NCI-H526 (cell line): ENCODE results near the gene SPECC1L.
"Not testable (repeated sequence)": the region's sequence is repeated elsewhere in the genome, so short reads cannot be mapped to it uniquely, and the experiment has no call there.

Experiments used
- DNase-seq, 2 experiments: peaks; one replicate each; lab custom pipeline; 2025; lab: John Stamatoyannopoulos, UW

SPECC1L gene

GRCh38 chr22:24247564-24248344 is 22.9 kb upstream of the SPECC1L start:
- peak in 1 of 2 experiments; percentile 57 for DNase-seq

GRCh38 chr22:24248611-24249010 is 22.0 kb upstream of the SPECC1L start:
- DNase-seq: not testable (repeated sequence)

GRCh38 chr22:24249413-24249812 is 21.2 kb upstream of the SPECC1L start:
- not testable (repeated sequence) for DNase-seq

GRCh38 chr22:24251286-24251685 is 19.3 kb upstream of the SPECC1L start:
- DNase-seq: not testable (repeated sequence)

GRCh38 chr22:24253126-24253525 is 17.5 kb upstream of the SPECC1L start:
- DNase-seq: not testable (repeated sequence)

DNA sequence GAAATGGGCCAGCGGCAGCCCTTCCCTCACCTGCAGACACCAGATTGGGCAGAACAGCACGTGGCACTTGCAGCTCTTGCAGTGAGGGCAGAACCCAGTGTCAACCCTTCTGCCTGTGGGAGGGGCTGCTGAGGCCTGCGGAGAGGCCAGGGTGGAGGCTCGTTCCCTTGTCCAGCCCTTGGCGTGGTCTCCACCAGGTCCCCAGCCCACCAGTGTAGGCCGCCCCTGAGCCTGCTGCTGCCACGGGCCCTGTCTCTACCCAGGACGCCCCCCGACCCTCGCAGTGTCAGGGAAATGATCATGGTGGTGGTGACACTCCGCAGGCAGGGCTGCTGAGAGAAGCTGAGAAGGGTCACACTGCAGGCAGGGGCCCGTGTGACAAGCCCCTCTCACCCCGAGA is 14.5 kb upstream of the SPECC1L start:
- DNase-seq: not testable (repeated sequence)

- DNase-seq: not testable (repeated sequence)
Observed at GRCh38 chr22:24256736-24257135, 13.9 kb upstream of the SPECC1L start.

DNA sequence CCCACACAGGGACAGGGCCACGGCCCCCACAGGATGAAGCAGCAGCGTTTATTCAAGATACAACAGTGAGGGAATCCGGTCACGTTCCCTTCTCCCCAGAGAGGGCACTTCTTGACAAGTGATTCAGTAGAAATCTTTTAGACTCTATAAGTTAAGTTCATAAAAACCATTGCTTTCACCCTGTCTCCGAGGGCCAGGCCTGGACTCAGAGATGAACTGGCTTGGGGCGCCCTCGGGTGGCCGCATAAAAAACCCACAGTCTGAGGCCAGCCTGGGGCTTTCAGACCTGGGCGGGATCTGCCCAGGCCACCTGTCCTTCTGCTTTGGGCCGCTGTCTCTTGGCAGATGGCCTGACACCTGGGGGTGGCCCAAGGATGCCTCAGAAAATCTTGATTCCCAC is 11.2 kb upstream of the SPECC1L start:
- DNase-seq: peak in 1 of 2 experiments; percentile 65

DNA sequence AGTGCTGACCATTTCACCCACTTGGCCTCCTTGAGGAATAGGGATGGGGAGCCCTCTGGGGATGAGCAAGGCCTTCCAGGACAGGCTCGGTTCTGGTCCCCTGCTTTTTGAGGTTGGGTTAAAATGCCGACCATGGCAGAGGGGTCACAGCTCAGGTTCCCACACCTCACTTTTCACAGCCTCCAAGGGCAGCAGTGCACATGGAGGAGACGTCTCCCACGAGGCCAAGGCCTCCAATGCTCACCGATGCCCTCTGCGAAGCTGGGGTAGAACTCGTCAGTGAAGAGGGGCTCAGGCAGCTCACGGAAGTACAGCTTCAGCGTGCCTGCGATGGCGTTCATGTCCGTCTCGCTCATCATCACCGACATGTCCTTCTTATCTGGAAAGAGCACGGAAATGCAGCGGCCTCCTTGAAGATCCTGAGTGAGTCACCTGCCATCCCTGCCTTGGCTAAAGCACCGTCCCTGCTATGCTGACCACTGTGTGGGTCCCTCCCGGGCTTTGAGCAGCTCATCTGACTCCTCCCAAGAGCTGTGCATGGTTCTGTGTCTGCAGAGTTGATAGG is 8.4 kb upstream of the SPECC1L start:
- not testable (repeated sequence) for DNase-seq

DNA sequence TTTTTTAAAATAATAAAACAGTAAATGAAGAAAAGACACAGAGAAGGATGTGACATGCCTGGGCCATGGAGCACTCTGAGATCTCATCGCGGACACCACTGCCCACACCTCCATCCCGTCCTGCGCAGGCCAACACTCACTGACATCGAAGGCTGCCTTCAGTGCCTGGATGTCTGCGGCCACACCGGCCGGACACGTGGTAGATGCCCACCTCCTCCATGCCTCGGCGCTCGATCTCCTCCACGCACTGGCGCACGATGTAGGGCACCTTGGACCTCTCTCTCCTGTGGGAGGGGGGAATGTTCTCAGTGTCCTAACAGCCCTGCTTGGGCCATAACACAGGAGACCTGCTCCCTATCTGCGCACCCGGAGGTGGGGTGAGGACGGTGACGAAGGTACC is 7.2 kb upstream of the SPECC1L start:
- DNase-seq: not testable (repeated sequence)

DNA sequence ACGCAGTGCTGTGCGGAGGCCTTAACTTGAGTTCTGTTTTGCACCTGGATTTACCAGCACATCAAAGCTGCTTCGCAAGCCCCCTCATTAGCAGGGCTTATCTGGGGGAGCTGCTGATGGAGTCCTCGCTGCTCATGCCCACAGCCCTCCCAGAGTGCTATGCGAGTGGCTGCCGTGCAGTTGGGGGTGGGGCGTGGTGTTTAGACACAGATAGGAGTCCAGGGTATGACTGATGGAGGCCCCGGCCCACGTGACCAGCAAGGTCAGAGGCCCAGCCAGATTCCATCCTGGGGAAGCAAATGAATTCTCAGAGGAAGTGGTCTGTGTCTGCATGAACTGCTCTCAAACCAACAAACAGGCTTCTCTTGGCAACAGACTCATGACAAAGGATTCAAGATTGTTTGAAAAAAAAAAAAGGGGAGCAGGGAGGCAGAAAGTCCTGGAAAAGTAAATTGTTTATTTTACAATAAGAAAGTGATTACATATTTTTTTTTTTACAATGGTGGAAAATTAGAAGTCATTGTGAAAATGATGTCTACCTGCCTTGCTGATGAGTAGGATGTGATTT is 6.2 kb upstream of the SPECC1L start:
- not testable (repeated sequence) for DNase-seq

DNA sequence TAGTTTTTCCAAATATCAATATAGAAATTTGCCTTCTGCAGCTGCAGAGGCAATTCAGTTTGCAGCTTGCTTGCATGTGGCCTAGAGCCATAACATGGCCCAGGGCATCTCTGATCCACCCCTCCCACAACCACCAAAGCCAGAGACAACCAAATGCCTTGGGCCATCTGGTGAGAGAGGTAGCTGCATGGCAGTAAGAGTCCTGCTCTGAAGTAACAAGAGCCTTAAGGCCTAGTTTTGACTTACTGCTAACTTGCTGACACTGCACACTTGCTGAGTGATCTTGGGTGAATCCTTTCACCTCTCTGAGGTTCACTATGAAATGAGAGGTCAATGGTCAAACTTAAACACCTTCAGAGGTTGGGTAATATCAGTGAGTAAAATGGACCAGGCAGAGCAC is 4.9 kb upstream of the SPECC1L start:
- DNase-seq: no peak

- not testable (repeated sequence) for DNase-seq
Observed at GRCh38 chr22:24266495-24266894, 4.1 kb upstream of the SPECC1L start.

DNA sequence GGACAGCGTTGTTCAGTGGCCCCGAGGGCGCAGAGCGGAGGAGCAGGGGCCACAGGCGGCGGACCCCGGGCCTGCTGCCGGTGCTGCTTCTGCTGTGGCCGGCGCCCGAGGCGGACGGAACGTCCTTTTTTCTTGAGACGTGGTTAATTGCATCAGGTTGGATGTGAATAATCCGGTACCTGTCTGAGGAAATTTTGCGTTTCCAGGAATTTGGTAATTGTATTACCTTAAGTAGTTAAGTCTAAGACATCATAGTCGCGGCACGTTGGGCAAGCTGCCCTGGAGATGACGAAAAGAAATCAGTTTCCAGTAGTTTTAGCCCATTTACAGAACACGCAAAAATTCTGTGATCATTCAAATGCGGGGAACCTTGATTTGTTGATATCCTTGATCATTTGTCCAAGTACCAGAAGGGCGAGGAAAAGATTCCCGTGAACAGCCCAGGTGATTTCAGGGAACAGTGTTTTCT is 789 bp downstream of the SPECC1L start:
- no peak for DNase-seq

DNA sequence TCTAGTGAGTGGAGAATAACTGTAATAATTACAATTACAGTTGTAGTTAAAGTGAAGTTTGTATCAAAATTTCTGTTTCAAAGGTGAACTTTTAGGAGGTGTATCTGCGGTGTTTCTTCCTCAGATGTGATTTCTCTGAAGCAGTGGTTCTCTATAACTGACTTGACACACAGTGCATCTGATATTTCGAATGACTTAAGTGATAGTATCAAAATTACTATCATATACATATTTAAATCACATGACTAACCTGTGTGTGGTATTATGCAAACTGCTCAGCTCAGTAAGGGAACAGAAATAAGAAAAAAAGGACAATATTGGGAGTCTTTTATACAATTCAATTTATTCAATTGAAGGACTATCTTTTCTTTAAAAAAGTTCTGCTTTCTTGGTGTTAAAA is 2.4 kb downstream of the SPECC1L start:
- DNase-seq: not testable (repeated sequence)

- not testable (repeated sequence) for DNase-seq
Observed at GRCh38 chr22:24273906-24274305, 3.3 kb downstream of the SPECC1L start.

DNA sequence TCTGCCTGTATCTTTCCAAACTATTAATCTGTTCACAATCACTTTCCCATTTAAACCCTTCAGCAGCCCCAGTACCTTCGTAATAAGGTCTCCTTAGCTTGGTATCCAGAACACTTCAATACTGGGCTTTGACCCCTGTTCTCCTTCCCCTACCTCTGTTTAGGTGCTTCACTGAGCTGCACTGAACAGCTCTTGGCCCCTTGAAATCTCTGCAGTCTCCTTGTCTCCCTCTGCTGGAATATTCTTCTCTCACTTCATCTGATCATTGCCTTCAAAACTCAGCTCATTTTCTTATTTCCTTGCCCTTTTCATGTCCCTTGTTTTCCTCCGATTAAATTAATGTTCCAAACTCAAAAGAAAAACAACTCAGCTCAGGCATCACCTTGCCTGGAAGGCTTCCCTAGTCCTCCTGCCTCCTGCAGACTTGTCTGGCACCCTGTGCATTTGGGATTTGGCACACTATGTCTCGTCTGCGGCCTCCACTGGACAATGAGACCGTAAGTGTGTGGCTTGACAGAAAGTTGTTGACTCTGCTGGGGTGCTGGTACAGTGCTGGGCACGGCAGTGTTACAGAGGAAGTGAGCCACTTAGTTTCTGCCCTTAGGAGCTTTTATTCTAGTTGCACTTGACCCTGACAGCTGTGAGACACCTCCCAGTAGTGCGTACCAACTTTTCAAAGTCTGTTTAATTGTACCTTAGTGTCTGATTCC is 4.2 kb downstream of the SPECC1L start:
- DNase-seq: not testable (repeated sequence)

- DNase-seq: not testable (repeated sequence)
Observed at GRCh38 chr22:24280363-24280762, 9.7 kb downstream of the SPECC1L start.

GRCh38 chr22:24282401-24282800 is 11.8 kb downstream of the SPECC1L start:
- DNase-seq: no peak

DNA sequence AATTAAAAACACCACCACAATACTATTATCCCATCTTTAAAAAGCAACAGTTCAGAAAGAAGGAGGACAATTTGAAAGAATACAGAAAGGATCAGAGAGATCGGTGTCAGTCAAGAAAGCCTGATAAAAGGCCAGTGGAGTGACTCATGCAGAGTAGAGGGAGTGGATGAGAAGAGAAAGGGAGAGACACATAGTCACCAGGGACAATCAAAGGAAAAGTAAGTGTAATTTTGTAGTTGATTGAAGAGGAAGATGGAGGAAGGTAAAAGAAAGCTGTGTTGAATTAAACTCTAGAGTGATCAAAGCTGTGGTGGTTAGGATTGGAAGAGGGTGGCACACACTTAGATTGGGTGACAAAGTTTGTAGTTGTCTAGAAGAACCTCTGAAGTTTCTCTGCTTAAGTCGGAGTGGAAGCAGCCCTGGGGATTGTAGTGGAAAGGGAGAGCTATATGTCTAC is 14.1 kb downstream of the SPECC1L start:
- no peak for DNase-seq

DNA sequence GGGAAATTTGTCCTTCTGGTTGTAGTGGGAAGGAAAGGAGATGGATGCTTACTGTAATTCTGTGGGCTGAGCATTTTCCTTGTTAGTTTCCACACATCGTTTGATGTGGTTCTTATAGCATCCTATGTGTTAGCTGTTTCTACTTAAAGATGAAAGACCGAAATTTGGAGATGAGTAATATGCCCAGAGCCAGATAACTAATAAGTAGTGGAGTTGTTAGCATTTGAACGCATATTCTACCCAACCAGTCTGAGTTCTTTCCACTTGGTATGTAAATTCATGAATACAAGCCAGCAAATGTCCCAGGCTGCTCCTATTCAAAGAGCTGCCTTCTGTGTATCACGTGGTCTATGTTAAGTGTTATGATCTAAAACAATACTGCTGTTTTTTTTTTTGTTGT is 14.6 kb downstream of the SPECC1L start:
- no peak for DNase-seq

DNA sequence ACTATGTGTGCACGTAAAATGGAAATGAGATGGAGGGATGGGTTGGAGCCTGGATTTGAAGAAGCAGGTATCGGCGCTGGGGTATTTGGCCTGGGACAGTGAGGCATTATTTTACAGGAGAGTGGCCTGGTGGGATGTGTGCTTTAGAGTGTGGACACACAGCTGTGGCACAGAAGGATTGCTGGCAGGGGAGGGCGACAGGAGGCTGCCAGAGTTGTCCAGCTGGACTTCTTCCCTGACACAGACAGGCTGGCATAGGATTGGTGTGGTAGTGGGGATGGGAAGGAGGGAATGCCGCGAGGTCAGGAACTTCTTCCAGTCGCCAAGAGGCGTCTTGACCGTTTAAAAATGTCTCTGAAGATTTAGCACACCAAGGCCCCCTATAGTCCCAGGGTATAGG is 16.6 kb downstream of the SPECC1L start:
- not testable (repeated sequence) for DNase-seq
